Measurements from ENCODE around the gene NSD2.
A peak's percentile ranks its signal among the peaks of the same experiment; 100 is the strongest.

The NSD2 gene

GRCh38 chr4:2008921-2009650 is 137.9 kb downstream of the NSD2 start, which contains the start of gene NELFA (continued):
- TF ChIP-seq ZNF518A (tag by site-specific recombination; conservative IDR thresholded peaks at IDR 0.05; ENCODE audit: low read depth) (no peak), ZNF629 (tag by site-specific recombination; IDR thresholded peaks at IDR 0.05) (peak; percentile 98), TSHZ1 (tag by site-specific recombination; IDR thresholded peaks at IDR 0.05; ENCODE audit: borderline replicate concordance) (no peak), KLF8 (tag by site-specific recombination; IDR thresholded peaks at IDR 0.05) (peak; percentile 33), SETDB1 (IDR thresholded peaks at IDR 0.05; ENCODE audit: insufficient read length, low read length) (no peak), ZNF776 (tag by site-specific recombination; IDR thresholded peaks at IDR 0.05; ENCODE audit: borderline replicate concordance) (no peak), OVOL3 (tag by site-specific recombination; IDR thresholded peaks at IDR 0.05) (peak; percentile 62; the same call in 1 of the 2 replicates), WT1 (tag by site-specific recombination; IDR thresholded peaks at IDR 0.05) (peak; percentile 38; the same call in 1 of the 2 replicates), TRIM28 (IDR thresholded peaks at IDR 0.05; ENCODE audit: borderline replicate concordance, low read length) (peak; percentile 74; the same call in 1 of the 2 replicates), ATF2 (tag by site-specific recombination; IDR thresholded peaks at IDR 0.05; ENCODE audit: low read depth) (peak; percentile 98), CTCF (tag by site-specific recombination; IDR thresholded peaks at IDR 0.05) (no peak; the same call in 1 of the 2 replicates), ZNF133 (tag by site-specific recombination; IDR thresholded peaks at IDR 0.05) (no peak), SP3 (tag by site-specific recombination; IDR thresholded peaks at IDR 0.05) (peak; percentile 47; the same call in 1 of the 2 replicates), ZNF473 (tag by site-specific recombination; IDR thresholded peaks at IDR 0.05) (no peak), IKZF3 (tag by site-specific recombination; IDR thresholded peaks at IDR 0.05) (peak; percentile 43; the same call in 1 of the 2 replicates), ZNF140 (tag by site-specific recombination; IDR thresholded peaks at IDR 0.05) (no peak), ZNF624 (tag by site-specific recombination; IDR thresholded peaks at IDR 0.05) (no peak), KLF1 (tag by site-specific recombination; IDR thresholded peaks at IDR 0.05) (peak; percentile 56), PRDM10 (tag by site-specific recombination; IDR thresholded peaks at IDR 0.05) (peak; percentile 48), ZBTB17 (tag by site-specific recombination; IDR thresholded peaks at IDR 0.05) (peak; percentile 84), ZNF654 (tag by site-specific recombination; IDR thresholded peaks at IDR 0.05; ENCODE audit: low read depth) (no peak), MEIS1 (CRISPR knock-in tag; IDR thresholded peaks at IDR 0.05; ENCODE audit: borderline replicate concordance) (no peak), ZEB2 (tag by site-specific recombination; IDR thresholded peaks at IDR 0.05) (peak; percentile 93), BCL11B (tag by site-specific recombination; IDR thresholded peaks at IDR 0.05; ENCODE audit: low read depth) (peak; percentile 39; the same call in 1 of the 2 replicates)
